ENCODE measurements around the gene OXLD1.

OXLD1 gene

DNA sequence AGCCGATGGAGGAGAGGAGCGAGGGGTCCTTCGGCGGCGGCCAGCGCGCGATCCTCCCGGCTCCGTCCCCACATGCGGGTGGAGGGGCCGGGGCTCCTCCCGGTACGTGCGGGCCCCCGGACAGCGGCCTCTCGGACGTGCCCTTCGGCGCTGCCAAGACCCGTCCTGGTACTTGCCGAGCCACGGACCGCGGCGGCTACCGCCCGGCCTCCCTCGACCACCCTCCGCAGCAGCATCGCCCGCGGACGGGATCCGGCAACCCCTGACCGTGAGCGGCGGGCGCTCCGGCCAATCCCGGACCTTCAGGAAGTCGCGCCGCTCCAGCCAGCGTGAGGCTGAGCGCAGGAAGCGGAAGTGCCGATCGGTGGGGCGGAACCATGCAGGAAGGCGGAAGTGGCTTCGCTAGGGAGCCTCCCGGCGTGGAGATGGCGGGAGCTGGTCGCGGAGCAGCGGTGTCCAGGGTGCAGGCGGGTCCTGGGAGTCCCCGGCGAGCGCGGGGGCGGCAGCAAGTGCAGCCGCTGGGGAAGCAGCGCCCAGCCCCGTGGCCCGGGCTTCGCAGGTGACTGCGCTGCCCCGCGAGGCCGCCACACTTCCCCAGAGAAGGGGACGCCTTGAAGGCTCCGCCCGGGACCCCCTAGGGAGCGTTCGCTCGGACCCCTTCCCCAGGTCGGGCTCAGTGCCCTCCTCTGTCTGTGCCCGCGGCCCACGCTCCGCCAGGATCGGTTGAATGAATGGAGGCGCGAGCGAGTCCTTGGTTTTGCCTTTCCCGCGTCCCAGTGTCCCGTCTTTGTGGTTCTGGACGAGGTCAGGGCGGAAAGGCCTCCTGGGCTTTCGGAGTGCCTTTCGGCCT, at the start of gene OXLD1, which contains the start of gene CCDC137:
OXLD1 (minus strand) TSS at position 264 of the 850 bp plus-strand sequence; CDS start at position 236, 28 bp downstream.
CCDC137 (plus strand) TSS at position 396 of the 850 bp plus-strand sequence; CDS start at position 426, 30 bp downstream.
- DNase-seq (ENCODE audit: low read depth in 1 of 2, low spot score in 1 of 2): peak; percentile 84 to 88

DNA sequence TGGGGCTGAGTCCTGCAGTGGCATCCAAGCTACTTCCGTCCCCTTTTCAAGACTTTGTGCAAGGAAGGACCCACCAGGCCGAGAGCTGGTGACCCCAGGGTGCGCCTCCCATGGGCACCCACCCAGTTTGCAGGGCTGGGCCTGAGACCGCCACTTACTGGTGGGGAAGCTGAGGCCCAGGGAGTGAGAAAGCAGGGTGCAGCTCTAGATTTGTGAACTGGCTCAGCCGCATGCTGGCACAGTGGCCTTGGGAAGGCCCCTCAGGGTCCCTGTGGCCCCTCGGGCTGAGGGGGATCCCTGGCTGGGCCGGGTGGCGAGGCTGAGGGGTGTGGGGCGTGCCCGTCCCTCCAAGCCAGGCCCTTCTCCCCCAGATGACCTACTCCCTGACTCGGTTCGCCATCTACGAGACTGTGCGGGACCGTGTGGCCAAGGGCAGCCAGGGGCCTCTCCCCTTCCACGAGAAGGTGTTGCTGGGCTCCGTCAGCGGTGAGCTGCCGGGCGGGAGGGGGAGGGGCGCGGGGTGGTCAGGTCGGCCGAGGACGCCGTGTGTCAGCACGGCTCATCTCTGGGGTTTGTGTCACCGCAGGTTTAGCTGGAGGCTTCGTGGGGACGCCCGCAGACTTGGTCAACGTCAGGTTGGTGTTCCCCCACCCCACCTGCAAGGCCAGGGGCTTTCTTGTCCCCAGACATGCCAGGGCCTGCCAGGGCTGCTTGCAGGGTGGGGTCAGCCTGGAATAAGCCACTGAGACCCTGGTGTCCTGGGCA, 48.9 kb upstream of the OXLD1 start:
- DNase-seq (ENCODE audit: low read depth in 1 of 2, low spot score in 1 of 2): no peak

DNA sequence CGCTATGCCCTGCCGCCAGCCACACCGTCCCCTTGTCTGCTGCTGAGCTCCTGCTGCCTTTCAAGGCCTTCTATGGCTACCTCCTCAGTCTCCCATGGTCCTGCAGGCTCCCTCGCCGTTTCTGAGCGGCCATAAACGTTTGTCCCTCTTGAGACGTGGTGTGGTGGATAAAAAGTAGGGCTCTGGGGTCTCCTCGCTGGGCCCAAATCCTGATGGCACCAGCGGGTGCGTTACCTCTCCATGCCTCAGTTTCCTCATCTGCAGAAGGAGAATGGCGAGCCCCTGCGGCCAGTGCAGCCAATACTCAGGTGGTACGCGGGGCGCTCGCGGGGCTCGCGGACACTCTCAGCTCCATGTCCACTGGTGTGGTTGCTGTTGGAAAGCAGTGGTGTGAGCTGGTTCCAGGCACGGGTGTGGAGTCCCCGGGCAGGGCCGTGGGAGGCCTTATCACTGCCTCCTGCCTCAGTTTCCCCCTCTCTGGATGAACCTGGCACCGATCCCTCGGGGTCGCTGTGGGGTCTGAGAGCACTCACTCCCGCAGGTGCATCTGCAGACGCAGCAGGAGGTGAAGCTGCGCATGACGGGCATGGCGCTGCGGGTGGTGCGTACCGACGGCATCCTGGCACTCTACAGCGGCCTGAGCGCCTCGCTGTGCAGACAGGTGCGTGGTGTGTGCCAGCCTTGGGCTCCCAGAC, 48.2 kb upstream of the OXLD1 start:
- DNase-seq (ENCODE audit: low read depth in 1 of 2, low spot score in 1 of 2): no peak

DNA sequence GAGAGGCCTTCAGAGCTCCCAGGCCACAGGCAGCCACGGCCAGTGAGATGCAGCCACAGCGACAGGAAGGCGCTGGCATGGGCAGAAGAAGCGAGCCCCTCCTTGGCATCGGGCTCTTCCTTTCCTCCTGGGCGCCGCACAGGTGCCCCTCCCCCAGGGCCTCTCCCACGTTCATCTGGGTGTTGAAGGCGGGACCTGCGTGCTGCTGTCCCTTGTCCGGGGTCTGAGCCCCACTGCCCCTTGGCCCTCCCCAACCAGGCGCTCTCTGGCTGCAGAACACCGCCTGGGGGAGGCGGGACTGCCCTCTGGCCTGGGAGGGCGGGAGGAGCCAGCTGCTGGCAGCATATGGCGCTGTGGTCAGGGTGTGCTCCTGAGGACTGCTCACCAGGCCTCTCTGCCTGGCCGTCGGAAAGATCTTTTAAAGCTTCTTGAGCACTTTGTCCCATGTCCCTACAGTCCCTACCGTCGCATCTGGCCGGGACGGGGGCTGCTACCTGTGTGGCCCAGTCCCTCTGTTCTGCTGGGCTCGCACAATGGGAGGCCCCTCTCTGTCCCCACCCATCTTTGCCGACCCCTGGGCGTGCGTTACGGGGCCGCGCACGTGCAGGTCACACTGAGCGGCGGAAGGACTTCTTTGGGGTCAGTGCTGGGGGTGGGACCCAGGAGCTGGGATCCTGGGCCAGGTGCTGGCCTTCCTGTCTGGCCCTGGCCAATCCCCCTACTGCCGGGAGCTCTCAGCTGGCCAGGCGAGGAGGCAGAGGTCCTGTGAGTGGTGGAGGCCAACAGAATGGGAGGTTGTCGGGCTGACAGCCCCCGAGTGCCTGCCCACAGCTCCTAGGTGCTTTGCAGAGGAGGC, 47.4 kb upstream of the OXLD1 start:
- DNase-seq (ENCODE audit: low read depth in 1 of 2, low spot score in 1 of 2): no peak

DNA sequence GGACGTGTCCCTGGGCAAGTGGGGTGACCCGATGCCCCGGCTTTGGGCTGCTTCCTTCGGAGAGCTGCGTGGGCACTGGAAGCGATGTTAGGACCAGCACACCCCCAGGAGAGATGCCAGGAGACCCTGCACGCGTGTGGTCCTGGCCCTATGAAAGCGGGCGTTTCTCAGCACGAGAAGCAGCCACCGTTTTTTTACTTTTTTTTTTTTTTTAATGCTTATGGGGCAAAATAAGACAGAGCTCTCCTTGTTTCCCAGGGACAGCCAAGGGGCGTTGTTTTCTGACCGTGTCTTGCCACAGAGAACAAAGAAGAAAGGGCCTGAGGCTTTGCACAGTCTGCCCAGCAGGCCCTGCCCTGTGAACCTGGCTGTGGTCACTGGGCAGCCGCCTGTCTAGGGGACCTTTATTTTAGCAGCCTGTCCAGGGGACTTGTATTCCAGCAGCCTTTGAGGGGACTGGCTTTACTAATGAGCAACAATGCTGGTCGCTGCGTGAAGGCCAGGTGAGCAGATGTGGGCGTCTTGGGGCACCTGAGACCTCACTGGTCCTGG, 46.7 kb upstream of the OXLD1 start:
- no peak for DNase-seq (ENCODE audit: low read depth in 1 of 2, low spot score in 1 of 2)

DNA sequence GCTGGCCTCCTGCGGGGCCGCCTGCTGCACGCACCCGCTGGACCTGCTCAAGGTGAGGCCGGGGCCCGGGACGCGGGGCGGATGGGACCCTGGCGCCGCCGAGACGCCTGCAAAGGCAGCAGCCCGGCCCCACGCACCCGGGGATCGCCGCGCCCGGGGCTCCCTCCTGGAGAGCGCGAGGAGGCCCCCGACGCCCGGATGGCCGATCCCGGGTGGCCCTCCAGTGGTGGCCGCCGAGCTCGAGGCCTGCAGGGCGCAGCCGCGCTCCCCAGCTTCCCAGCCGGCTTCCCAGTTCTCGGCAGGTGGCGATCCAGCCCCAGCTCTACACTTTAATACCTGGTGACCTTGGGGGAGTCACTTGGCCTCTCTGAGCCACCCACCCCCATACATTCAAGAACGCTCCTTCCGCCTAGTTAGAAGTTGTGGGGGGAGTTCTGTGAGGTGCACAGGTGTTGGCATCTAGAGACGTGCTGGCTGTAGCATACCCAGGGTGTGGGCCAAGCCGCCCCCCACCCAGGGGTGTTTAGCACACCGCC, 46.1 kb upstream of the OXLD1 start:
- DNase-seq (ENCODE audit: low read depth in 1 of 2, low spot score in 1 of 2): no peak

DNA sequence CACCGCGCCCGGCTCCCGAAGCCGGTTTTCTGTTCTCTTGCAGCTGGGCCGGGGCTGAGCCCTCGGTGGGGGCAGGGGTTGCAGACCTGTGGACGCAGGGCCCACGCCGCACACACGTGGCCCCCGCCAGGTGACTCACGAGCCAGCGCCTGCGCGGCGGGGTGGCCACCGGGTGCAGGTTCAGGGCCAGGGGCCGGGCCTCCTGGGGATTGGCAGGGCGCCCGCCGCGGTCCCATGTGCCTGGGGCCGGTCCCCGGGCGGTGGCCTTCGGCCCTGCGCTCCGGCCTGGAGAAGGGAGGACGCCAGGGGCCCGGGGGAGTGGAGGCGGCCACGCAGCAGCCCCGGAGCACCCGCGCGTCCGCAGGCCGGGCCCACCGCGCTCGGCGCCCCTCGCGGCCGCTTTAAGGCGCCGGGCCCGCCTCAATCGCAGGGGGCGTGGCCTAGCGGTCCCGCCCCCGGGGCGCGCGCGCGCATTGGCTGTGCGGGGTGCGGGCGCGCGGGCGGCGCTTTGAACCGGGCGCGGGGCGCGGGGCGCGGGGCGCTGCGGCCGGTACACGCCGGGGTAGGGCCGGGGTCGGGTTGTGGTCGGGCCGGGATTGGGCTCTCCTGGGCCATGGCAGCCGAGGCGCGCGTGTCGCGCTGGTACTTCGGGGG, 45.5 kb upstream of the OXLD1 start, which contains the start of gene SLC25A10:
SLC25A10 (plus strand) TSS at position 471 of the 654 bp plus-strand sequence; CDS start at position 614, 143 bp downstream.
- DNase-seq (ENCODE audit: low read depth in 1 of 2, low spot score in 1 of 2): peak; percentile 59 to 76

DNA sequence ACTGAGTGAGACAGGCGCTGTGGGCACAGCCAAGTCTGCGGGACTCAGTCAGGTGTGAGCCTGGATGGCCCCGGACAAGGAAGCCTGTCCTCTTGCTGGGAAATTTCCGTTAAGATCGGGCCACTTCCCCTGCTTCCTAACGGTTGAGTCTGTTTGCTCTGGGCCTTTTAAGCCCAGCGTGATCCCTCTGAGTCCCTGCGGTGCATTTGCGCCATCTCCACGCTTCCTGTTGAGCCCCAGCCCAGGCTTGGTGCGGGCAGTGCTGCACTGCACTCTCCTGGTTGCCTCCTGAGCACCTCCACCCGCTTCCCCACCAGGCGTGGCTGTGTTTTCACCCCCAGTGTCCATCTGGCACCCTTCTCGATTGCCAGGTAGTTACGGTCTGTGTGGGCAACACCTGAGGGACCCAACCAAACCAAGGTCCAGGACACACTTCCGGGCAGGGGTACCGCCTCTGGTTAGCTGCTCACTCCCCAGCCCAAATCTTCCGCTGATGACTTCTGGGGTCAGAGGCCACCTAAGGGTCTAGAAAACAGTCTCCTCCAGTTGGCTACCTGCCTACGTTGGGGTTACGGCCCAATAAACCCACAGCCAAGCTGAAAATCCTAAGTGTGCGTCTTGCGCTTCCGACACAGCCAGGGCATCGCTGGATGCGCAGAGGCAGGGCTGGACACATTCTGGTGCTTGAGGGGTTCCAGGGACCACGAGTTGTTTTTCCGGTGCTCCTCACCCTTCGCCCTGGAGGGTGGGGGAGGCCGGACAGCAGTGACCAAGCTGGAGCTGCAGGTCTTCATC, 44.3 kb upstream of the OXLD1 start:
- DNase-seq (ENCODE audit: low read depth in 1 of 2, low spot score in 1 of 2): no peak

DNA sequence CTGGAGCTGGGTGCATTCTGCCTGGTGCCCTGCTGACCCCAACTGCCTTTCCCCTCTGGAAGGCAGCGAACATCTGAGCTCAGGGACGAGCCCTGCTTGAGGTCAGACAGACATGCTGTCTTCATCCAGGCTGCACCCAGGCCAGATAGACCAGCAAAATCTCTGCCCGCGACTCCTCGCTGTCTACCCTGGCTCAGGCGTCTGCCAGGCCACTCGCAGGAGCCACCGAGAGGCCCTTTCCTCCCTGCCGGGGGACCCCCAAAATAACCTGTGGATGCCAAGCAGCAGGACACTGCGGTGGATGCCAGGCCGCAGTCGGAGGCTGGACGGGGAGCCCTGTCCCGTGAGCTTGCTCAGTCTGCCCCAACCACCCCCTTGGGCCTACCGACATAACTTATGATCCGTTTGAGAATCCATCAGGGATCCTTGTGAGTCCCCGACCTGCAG, 42.4 kb upstream of the OXLD1 start:
- no peak for DNase-seq (ENCODE audit: low read depth in 1 of 2, low spot score in 1 of 2)

DNA sequence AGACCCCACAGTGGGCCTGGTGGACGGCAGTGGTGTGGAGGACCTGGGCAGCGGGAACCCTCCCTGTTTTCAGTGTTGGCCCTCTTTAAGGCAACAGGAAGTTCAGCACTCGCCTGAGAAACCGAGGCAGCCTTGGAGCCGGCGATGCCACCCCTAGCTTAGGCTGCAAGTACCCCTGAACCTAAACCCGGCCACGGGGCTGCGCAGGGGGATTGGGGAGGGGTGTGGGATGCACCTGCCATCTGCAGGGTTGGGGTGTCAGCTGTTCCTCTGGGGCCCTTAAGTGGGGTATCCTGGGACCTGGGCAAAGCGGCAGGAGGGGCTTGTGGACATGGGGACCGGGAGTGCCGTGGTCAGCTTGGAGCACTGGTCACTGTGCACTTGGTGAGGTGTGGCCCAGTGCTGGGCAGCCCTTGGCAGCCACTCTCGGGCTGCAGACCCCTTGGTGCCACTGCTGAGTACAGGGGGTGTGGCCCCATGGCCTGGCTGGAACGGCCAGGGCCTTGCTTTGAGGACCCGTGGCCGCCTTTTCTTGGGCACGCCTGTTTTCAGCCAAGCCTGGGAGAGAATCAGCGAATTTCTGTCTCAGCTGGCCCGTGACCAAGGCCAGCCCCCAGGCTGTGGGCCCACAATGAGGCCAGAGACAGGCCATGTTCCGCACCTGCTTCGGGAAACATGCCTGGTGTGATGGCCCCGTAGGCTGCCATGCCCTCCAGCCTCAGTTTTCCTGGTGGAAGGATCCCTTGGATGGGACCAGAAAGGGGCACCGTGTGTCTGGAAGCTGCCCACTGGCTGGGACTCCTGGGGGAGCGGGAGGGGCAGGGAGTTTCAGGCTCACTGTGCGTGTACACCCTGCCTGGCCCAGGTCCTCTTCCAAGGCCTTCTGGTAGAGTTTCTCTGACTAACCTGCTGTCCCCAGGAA, 41.6 kb upstream of the OXLD1 start:
- DNase-seq (ENCODE audit: low read depth in 1 of 2, low spot score in 1 of 2): no peak

DNA sequence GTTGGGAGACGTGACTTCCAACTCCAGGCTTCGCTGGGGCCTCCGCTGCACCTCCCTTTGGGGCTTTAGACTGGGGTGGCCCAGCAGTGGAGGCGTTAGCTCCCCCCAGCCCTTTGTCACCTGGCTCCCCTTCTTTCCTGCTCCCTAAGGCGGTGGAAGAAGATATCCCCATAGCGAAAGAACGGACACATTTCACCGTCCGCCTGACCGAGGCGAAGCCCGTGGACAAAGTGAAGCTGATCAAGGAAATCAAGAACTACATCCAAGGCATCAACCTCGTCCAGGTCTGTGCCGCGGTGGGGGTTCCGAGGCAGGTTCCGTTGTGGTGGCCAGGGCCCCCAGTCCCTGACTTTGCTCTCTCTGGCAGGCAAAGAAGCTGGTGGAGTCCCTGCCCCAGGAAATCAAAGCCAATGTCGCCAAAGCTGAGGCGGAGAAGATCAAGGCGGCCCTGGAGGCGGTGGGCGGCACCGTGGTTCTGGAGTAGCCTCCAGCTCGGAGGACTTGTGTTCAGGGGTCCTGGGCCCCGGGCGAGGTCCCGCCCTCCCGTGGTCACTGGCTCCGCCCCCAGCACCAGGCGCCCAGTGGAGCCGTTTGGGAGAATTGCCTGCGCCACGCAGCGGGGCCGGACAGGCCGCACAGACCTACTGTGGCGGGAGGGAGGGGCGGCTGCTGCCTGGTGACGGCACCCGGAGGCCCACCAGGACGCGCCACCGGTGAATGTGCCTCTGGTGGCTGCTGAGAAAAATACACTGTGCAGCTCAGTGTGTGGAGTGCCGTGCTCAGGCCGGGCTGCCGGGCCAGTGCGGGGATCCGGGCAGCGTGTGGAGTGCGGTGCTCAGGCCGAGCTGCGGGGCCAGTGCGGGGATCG, 40.6 kb upstream of the OXLD1 start:
- no peak for DNase-seq (ENCODE audit: low read depth in 1 of 2, low spot score in 1 of 2)

DNA sequence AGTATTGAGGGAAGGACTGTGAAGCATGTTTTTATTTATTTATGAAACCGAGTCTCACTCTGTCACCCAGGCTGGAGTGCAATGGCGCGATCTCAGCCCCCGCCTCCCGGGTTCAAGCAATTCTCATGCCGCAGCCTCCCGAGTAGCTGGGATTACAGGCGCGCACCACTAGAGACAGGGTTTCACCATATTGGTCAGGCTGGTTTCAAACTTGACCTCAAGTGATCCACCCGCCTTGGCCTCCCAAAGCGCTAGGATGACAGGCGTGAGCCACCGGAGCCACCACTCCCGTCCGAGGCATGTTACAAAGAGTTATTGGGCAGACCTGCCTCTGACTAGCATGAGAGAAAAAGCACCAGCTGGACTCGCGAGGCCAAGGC, 39.8 kb upstream of the OXLD1 start:
- DNase-seq (ENCODE audit: low read depth in 1 of 2, low spot score in 1 of 2): no peak

DNA sequence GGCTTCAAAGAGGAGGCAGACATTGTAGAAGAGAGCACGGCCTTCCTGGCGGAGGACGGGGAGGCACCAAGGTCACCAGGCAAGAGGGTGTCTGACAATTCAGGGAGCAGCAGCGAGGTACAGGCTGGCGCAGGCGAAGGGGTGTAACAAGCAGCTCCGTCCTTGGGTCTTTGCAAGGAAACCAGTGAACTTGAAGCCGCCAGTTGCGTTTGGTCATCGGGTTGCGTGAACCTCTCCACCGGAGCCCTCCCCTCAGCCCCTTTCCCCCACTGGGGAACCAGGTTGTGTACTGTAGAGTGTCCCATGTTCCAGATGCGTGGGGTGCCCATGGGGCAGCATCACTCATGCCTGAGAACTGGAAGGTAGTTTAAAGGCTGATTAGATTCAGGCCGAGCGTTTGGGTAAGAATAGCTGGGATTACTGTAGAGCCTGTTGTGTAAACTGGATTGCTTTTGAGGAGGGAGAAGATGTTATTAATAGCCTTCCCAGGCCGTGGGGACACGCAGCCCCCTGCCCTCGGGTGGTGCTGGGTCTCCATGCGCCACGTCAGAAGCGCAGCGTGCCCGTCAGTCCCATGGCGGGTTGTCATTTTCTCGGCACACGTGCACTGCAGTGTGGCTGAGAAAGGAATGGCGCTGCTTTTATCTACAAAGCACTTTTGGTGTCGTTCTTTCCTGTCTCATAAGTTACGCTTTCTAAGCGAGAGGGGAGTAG, 39.3 kb upstream of the OXLD1 start:
- DNase-seq (ENCODE audit: low read depth in 1 of 2, low spot score in 1 of 2): no peak

DNA sequence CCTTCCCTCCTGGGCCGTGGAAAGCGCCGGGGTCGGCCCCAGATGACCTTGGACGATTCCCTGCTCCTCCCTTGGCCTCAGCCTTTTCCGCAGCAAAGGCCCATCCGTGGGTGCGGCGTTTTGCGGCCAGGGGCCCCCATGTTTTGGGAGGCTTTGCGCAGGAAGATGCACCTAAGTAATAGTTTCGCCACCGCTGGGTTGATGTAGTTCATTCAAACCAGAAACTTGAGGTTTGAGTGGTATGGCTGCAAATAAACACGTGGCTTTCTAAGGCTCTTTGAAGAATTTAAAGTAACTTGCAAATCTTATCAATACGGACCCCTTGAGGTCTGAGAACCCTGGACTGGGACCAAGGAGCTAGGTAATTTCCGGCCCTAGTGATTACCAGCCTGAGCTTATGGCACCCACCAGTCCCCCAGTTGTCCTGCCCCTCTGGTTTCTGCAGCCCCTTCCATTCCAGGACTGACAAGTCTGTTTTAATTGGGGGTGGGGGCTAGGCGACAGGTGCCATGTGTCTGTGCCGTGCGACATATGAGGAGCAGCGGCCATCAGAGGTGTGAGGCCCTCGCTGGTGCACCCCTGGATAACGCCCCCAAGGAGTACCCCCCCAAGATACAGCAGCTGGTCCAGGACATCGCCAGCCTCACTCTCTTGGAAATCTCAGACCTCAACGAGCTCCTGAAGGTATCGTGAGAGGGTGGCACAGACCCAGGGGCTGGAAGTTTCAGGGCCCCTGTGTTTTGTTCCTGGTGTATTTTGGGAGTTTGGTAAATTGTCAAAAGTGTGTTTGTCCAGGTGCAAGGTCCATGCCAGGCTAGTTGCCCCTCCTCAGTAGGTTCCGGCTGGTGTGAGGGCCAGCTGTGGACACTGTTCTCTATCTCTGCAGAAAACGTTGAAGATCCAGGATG, 37.6 kb upstream of the OXLD1 start:
- no peak for DNase-seq (ENCODE audit: low read depth in 1 of 2, low spot score in 1 of 2)
